OCI-LY1 (cell line): ENCODE data around the gene TP53.

Experiments used
- H2AFZ ChIP-seq: fragments of 200-600 bp; sonication (generic), shearing (Covaris generic); 2 replicates; pipeline ENCODE4 v1.6.0; 2014; ENCODE audit warnings: antibody characterized with exemption, mild to moderate bottlenecking, low read length
- H3F3A ChIP-seq: fragments of 200-600 bp; sonication (generic), shearing (Covaris generic); 2 replicates; pipeline ENCODE4 v1.6.0; 2014; ENCODE audit warnings: mild to moderate bottlenecking, antibody characterized with exemption, low read length, moderate library complexity; ENCODE audit not compliant: insufficient read depth
- H3K27ac ChIP-seq: fragments of 200-600 bp; sonication (generic); 2 replicates; pipeline ENCODE4 v1.5.1; 2014; ENCODE audit warnings: low read length, mixed run types, mild to moderate bottlenecking, low read depth; ENCODE audit not compliant: poor library complexity, severe bottlenecking
- H3K27me3 ChIP-seq: fragments of 200-600 bp; sonication (generic); 2 replicates; pipeline ENCODE4 v1.6.0; 2014; ENCODE audit warnings: antibody characterized with exemption, mild to moderate bottlenecking, low read length, moderate library complexity; ENCODE audit not compliant: insufficient read depth
- H3K36me3 ChIP-seq: fragments of 200-600 bp; sonication (generic); 2 replicates; pipeline ENCODE4 v1.6.1; 2014; ENCODE audit warnings: mild to moderate bottlenecking, antibody characterized with exemption, low read length, moderate library complexity, mixed read lengths; ENCODE audit not compliant: insufficient read depth
- H3K4me1 ChIP-seq: fragments of 200-600 bp; sonication (generic); 2 replicates; pipeline ENCODE4 v1.5.1; 2014; ENCODE audit warnings: mild to moderate bottlenecking, low read length, moderate library complexity; ENCODE audit not compliant: insufficient read depth, severe bottlenecking
- H3K4me2 ChIP-seq: fragments of 200-600 bp; sonication (generic), shearing (Covaris generic); 2 replicates; pipeline ENCODE4 v1.6.1; 2014; ENCODE audit warnings: low read length
- H3K4me3 ChIP-seq: fragments of 200-600 bp; sonication (generic); 2 replicates; pipeline ENCODE4 v1.5.1; 2014; ENCODE audit warnings: low read length, low read depth, mild to moderate bottlenecking, mixed read lengths; ENCODE audit not compliant: poor library complexity, severe bottlenecking
- H3K79me2 ChIP-seq: fragments of 200-600 bp; shearing (Covaris generic); 2 replicates; pipeline ENCODE4 v1.6.1; 2016; ENCODE audit warnings: mixed run types, low read length, mixed read lengths; ENCODE audit not compliant: insufficient read depth
- H3K9ac ChIP-seq: fragments of 200-600 bp; sonication (generic), shearing (Covaris generic); 2 replicates; pipeline ENCODE4 v1.6.1; 2014; ENCODE audit warnings: mild to moderate bottlenecking, low read length, mixed read lengths
- H3K9me2 ChIP-seq: fragments of 200-600 bp; sonication (generic), shearing (Covaris generic); 2 replicates; pipeline ENCODE4 v1.6.1; 2014; ENCODE audit warnings: low read depth, mild to moderate bottlenecking, low read length, mixed read lengths
- H3K9me3 ChIP-seq: fragments of 200-600 bp; shearing (Covaris generic); 2 replicates; pipeline ENCODE4 v1.6.1; 2014; ENCODE audit warnings: low read length, mixed read lengths
- H4K20me1 ChIP-seq: fragments of 200-600 bp; sonication (generic), shearing (Covaris generic); 2 replicates; pipeline ENCODE4 v1.6.0; 2016; ENCODE audit warnings: mild to moderate bottlenecking, low read length; ENCODE audit not compliant: insufficient read depth
- CTCF ChIP-seq: fragments of 200-600 bp; sonication (generic), shearing (Covaris generic); IDR thresholded peaks from 2 replicates; pipeline ENCODE4 v1.5.1; 2017; ENCODE audit warnings: mild to moderate bottlenecking, antibody characterized with exemption, low read length, moderate library complexity, mixed read lengths
- EZH2 ChIP-seq: fragments of 200-600 bp; sonication (generic), shearing (Covaris generic); IDR thresholded peaks from 2 replicates; pipeline ENCODE4 v1.8.0; 2017; ENCODE audit warnings: borderline replicate concordance, mixed run types, mild to moderate bottlenecking, antibody characterized with exemption, low read length, moderate library complexity, mixed read lengths

The TP53 gene

GRCh38 chr17:7687072-7687907 lies at the start of gene TP53:
Gene TP53 (minus strand): TSS chr17:7687490. CDS start chr17:7676594, 10,896 bp downstream.
- no peak within 1 kb of the TSS for H2AFZ ChIP-seq

GRCh38 chr17:7732981-7733539 lies 45.8 kb upstream of the TP53 start:
- peaks cover 7% of the 10 kb centered on the region for H3K4me1 ChIP-seq
- TF ChIP-seq CTCF (no peak), EZH2 (no peak)
- no peaks in the 10 kb centered on the region for H3K9me2 ChIP-seq

More at GRCh38 chr17:7687072-7687907, at the start of gene TP53:
- H3K79me2 ChIP-seq, result peaks cover 40% of the 10 kb centered on the region
- H4K20me1 ChIP-seq, result no peaks in the 10 kb centered on the region
- no peaks in the 10 kb centered on the region for H3K27me3 ChIP-seq
- peak within 1 kb of the TSS; percentile 95 for H3K27ac ChIP-seq
- H3K4me3 ChIP-seq, result peak within 1 kb of the TSS; percentile 95
- peaks cover 34% of the 10 kb centered on the region for H3K4me1 ChIP-seq
- no peak for TF ChIP-seq CTCF
- no peak for TF ChIP-seq EZH2
- no peaks in the 10 kb centered on the region for H3K9me2 ChIP-seq
- H3K9me3 ChIP-seq, result no peaks in the 10 kb centered on the region
- peak within 1 kb of the TSS; percentile 93 for H3K4me2 ChIP-seq
- no peaks in the 10 kb centered on the region for H3F3A ChIP-seq
- peaks cover 36% of the 10 kb centered on the region for H3K36me3 ChIP-seq
- peak within 1 kb of the TSS; percentile 99 for H3K9ac ChIP-seq

GRCh38 chr17:7729816-7730215 lies 42.5 kb upstream of the TP53 start:
- no peaks in the 10 kb centered on the region for H3K9me3 ChIP-seq

More at GRCh38 chr17:7732981-7733539, 45.8 kb upstream of the TP53 start:
- Histone ChIP-seq H3K9me3 (no peaks in the 10 kb centered on the region), H3K9ac (no peak overlapping the region), H3K36me3 (no peaks in the 10 kb centered on the region), H3K27me3 (peaks cover 4% of the 10 kb centered on the region; the same call in 1 of the 2 replicates), H3K4me2 (no peak overlapping the region), H3K4me3 (no peak overlapping the region), H3K79me2 (no peaks in the 10 kb centered on the region), H3F3A (no peaks in the 10 kb centered on the region), H3K27ac (no peak overlapping the region), H2AFZ (no peak overlapping the region), H4K20me1 (no peaks in the 10 kb centered on the region)

More at GRCh38 chr17:7729816-7730215, 42.5 kb upstream of the TP53 start:
- no peaks in the 10 kb centered on the region for H3F3A ChIP-seq
- H4K20me1 ChIP-seq, result no peaks in the 10 kb centered on the region
- H2AFZ ChIP-seq, result no peak overlapping the region
- H3K9me2 ChIP-seq, result no peaks in the 10 kb centered on the region
- no peaks in the 10 kb centered on the region for H3K79me2 ChIP-seq
- no peaks in the 10 kb centered on the region; the same call in 1 of the 2 replicates for H3K27me3 ChIP-seq
- no peak overlapping the region for H3K4me2 ChIP-seq
- H3K36me3 ChIP-seq, result no peaks in the 10 kb centered on the region
- TF ChIP-seq EZH2 (no peak), CTCF (no peak)
- H3K9ac ChIP-seq, result no peak overlapping the region
- H3K4me1 ChIP-seq, result peaks cover 7% of the 10 kb centered on the region
- H3K4me3 ChIP-seq, result no peak overlapping the region
- no peak overlapping the region for H3K27ac ChIP-seq
